HG03095 (cell line): ENCODE measurements around the gene PTPRM.
"Not testable (repeated sequence)": the region's sequence is repeated elsewhere in the genome, so short reads cannot be mapped to it uniquely, and the experiment has no call there.

Experiments
- ATAC-seq: cut with Tn5 transposase; IDR thresholded peaks from one replicate; pipeline ENCODE4 v1.9.1; 2021; ENCODE audit warnings: moderate library complexity; ENCODE audit not compliant: unreplicated experiment

The PTPRM gene

DNA sequence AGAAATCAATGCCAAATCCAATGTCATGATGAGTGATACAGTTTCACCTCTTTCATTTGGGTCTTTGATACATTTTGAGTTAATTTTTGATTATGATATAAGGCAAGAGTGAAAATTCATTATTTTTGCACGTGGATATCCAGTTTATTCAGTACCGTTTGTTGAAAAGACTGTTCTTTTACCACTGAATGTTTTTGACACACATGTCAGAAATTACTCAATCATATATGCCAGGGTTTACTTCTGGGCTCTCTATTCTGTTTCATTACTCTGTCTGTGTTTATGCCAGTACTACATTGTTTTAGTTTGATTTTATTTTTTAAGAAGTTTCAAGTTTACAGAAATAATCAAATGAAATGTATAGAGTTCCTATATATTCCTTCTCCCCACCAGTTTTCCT lies 154.4 kb downstream of the PTPRM start:
- no peak for ATAC-seq

DNA sequence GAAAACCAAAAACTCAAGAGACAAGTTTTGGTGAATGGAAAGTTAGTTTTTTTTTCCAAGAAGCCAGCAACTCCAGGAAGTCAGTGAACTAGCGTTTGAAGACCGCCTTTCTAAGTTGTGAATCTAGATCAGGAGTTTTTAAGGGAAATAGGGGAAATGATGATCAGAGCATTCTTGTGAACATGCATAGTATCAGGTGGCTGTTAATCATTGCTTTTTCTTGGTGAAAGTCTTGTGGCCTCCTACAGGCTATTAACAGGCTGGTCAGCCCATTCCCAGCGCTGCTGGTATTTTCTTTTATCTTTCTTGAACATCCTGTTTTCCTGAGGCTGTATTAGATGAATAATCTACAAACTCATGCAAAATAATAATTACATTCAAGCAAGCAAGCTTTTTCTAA lies 155.8 kb downstream of the PTPRM start:
- no peak for ATAC-seq

DNA sequence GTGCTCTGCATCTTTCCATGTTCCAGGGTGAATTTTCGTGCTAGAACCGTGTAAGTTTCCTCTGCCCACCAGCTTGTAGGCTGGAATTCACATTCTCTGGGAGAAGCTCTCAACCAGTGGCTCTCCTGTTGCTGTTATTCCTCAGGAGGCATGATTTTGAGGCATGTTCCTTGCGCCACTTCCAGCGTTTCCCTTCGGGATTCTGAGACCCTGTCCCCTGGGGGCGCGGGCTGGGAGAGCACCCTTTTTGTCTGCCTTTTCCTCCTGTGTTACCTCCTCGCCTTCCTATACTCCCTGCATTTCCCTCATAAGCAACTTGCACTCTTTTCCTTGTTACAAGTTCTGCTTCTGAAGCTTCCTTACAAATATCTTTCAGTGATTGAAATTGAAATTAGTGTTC lies 156.4 kb downstream of the PTPRM start:
- no peak for ATAC-seq

DNA sequence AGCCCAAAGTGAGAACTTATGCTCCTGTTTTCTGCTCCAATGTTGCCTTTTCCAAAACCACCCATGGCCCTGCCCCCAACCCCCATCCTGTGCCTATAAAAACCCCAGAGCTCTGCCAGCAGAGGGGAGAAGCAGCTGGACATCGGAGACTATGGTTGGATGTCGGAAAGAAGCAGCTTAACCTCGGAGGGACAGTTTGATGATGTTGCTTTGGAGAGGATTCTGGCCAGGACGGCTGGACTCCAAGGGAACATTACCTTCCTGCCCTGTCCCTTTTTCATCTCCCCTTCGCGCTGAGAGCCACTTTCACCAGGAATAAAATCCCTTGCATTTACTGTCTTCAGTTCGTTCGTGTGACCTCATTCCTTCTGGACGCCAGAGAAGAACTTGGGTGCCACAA lies 158.4 kb downstream of the PTPRM start:
- no peak for ATAC-seq

DNA sequence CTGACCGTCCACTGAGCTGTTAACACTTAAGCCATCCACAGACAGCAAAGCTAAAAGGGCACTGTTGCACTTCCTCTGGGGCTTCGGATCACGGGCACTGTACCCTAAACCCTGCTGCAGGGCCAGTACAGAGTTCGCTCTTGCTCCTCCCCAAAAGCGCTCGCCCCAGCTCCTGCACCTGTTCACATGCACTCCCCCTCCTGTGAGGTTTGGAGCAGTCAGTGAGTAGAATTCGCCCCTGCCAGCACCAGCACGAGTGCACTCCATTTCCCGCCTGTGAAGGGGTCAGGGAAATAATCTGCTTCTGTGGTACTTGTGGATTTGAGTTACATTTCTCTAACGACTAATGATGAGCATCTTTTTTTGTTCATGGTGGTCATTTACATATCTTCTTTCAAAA lies 158.8 kb downstream of the PTPRM start:
- ATAC-seq, result no peak

DNA sequence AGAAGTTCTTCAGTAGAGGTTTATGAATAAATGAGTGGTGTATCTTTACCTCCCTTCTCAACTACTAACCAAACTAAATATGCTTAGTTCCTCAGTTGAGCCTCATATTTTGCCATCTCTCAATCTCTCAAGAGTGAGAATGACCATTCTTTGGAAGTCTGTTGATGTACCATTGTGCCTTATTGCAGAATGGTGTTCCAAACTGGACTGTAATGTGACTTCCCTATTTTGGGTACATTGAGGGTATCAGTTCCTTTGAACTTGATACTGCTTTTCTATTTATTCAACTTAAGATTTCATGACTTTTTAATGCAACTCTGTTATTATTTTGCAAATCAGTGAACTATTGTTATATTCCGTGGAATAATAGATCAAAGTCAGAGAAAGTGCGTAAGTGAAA lies 159.4 kb downstream of the PTPRM start:
- no peak for ATAC-seq

DNA sequence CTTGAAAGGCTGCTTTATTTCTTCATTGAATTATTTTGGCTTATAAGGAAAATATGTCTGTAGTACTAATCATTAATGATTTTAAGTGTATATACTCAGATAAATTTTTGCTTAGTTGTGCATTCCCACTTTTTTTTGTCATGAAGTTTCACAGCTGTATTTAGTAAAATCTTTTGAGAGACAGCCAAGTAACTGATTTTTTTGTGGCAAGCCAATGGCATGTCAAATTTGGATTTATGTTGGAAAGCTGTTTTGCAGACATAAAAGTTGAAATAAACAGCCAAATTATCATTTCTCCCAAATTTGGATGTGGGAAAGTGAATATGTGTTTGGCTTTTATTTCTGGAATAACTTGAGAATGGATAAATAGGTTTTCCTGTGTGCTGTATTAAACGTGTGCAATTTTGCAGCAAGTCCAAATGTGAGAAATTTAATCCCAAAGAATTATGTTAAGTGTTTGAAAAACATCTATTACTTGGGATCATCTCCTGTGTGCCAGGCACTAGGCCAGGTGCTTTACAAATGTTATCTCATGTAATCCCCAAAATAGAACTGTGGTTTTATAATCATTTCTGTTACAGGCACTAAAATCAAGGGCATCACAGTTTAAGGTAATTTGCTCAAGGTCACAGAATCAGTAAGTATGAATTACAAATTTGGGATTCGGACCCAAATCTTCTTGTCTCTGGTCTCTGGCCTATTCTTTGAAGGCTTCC lies 160.4 kb downstream of the PTPRM start:
- no peak for ATAC-seq

DNA sequence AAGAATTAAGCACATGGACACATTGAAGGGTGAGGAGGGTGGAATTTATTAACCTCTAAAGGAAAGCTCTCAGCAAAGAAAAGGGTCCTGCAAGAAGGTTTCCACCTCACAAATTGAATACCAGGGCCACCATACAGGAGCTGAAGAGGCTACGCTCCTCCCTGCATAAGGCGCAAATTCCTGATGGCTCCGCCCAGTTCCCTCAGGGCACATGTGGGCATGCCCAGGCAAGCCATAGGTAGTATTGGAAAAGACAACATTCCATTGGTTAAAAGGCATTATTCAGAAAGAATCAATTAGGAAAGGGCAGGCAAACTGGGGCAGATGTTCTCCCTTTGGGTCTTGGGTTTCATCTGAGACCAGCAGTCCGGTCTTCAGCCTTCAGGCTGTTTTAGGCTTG lies 161.2 kb downstream of the PTPRM start:
- no peak for ATAC-seq

DNA sequence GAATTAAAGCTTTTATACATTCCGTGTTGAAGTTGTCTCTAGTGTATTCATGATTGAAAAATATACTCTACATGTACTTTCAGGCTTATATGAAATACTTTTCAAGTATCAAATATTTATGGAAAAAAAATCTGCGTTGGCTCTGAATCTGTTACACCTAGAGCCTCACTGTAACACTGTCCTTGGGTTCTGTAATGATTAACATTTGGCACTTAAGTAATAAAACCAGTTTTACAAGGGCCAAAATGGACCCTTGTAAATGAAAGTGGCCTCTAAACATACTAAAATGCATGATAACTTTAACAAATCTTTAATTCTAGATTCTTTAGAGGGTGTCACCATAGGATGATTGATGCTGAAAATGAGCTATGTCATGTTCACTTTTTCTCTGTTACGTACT lies 162.8 kb downstream of the PTPRM start:
- no peak for ATAC-seq

DNA sequence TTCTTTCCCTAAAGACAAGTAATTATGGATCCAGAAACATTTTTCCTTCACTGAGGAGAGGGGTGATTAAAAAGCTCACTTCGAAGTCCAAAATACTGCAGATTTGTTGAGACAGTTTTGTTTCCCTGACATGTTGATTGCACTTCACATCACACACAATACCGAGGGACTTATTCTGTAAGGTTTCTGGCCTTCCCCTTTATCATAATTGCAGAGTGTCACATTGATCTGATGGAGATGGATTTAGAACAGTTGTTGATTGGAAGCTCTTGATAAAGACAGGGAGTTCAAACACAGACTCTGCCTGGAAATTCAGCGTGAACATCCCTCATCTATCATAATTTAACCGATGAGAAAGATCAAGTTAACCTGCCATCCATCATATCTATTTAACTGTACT lies 163.6 kb downstream of the PTPRM start:
- ATAC-seq, result no peak

DNA sequence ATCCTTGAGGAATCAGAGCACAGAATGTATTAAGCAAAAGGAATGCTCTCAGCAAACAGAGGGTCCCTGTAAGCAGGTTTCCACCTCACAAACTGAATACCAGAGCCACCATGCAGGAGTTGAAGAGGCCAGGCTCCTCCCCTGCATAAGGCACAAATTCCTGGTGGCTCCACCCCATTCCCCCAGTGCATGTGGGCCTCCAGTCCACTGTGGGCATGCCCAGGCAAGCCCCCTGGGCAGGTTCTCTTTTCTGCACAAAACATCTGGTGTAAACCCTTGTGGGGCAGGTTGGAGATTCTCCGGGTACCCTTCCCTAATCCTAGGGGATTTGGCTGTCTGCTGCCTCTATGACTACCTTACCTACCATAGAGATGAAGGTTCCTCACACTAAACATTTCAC lies 166.5 kb downstream of the PTPRM start:
- ATAC-seq, result no peak

DNA sequence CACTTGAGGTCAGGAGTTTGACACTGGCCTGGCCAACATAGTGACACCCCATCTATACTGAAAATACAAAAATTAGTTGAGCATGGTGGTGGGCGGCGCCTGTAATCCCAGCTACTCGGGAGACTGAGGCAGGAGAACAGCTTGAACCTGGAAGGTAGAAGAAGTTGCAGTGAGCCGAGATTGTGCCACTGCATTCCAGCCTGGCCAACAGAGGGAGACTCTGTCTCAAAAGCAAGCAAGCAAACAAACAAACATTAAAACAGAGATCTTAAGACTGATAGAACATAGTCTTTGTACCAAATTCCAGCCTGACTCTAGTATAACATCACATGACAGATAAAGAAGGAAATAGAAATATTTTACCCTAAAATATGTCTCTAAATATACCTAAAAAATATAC lies 168.1 kb downstream of the PTPRM start:
- no peak for ATAC-seq

DNA sequence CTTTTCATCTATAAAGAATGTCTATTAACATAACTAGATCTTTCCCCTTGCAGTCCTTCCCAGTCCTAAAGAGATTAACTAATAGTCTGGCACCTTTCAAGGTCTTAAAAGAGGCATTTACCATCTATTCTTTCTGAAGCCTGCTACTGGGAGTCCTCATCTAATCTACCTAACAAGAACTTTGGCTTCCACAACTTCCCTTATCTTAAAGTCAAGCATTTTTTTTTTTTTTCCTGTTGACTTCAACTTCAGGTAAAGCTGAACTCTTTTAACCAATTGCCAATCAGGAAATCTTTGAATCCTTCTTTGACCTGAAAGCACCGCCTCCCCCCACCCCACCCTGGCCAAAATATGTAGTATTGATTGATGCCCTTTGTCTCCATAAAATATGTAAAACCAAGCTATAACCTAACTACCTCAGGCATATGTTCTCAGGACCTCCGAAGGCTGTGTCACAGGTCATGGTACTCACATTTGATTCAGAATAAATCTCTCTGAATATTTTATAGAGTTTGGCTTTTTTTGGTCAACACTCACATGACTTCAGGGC lies 168.6 kb downstream of the PTPRM start:
- ATAC-seq, result no peak

DNA sequence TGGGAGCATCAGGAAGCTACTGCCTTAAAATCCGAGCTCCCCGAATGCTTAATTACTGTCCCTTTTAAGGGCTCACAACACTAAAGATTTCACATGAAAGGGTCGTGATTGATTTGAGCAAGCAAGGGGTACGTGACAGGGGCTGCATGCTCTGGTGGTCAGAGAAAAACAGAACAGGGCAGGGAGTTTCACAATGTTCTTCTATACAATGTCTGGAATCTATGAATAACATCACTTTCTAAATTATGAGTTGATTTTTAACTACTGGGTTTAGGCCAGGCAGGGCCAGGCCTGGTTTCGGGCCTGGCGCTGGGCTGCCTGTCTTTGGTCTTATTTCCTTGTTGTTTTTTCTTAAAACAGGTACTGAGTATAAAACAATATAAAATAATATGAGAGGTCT lies 169.4 kb downstream of the PTPRM start:
- ATAC-seq, result not testable (repeated sequence)

DNA sequence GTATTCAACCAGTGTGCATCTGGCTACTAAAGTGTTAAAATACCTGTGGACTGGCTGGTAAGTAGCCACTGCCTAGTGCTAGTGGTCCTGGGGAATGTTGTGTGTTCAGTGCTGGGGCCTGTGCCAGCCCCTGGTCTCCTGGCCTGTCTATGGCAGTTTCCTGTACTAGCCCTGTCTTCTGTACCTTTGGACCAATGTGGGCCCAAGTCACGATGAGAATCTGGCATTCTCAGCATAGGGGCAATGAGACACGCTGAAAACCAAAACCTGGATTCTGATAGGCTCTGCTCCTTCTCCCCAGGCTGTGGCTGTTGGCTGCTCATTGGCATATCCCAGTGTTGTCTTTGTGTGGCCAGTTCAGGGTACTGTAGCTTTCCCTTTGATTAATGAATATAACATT lies 170.4 kb downstream of the PTPRM start:
- no peak for ATAC-seq

DNA sequence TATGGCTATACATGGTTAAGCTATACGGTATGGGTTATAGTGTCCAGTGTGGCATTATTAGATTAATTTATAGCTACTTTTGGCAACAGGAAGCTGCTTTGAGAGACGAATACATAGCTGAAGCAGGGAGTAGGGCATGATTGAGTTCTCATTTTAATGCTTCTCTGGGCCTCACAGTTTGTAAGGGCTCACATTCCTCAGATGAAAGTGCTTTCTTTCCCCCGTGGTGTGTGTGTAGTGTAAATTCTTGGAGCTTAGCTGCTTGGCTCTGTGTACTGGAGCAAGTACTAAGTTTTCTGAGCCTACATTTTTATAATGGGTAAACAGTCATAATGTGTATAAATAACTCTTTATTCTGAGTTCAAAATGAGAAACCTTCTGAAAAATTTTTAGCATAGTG lies 173.7 kb downstream of the PTPRM start:
- ATAC-seq, result no peak

DNA sequence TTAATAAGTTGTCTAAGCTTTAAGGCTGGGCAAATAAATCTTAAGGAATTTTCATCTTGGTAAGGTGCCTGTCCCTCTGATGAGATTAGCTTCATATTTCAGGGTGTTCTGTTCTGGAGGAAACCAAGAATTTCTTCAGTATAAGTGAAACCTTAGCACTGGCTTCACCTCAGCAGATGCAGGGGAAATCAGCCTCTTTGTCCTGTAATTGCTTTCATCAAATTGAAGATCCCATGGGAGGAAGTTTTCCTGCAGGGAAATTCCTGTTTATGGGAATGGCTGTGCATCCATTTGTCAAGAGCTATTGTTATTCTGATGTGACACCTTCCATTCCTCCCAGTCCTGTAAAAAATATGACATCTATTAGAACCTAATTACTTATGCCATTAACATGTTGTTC lies 174.5 kb downstream of the PTPRM start:
- no peak for ATAC-seq

DNA sequence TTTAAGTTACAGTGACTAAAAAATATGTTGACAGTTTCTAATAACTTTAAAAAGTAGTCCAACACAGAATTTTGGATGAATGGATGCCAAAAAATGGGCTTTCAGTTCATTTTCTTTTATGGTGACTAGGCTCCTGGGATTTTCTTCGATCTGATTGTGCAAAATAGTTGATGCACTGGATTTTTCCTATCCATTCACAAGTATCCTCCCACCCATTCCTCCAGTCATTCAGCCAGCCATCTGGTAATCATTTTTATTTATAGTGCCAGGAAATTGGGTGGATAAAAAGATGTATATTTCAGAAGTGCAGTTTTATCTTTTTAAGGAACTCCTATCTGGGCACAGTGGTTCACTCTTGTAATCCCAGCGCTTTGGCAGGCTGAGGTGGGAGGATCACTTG lies 175.1 kb downstream of the PTPRM start:
- no peak for ATAC-seq

DNA sequence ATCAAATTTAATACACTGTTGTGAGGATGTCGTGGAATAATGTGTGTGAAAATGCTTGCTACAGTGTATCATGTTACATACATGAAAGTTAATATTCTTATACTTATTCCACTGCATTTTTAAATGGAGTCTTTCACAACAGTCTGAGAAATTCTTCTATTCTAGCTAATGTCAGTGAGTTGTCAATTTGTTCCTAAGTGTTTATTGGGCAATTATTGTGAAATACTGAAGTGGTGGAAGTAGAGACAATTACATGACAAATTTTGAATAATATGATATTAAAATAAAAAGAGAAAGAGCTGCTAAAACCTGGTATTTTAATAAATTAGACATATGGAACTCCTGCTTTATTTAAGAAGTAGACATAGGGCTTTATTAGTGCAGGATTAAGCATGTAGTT lies 176.1 kb downstream of the PTPRM start:
- no peak for ATAC-seq

DNA sequence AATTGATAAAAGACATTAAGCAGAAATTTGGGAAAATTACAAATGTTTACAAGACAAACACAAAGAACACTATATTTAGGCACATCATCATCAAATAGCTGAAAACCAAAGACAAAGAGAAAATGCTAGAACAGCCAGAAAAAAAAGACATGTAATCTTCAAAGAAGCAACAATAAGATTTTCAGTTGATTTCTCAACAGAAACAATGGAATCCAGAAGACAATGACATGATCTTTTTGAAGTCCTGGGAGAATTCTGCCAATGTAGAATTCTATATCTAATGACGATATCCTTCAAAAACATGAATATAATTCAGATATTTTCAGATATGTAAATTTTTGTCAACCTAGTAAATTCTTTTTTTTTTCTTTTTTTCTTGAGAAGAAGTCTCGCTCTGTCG lies 179.0 kb downstream of the PTPRM start:
- no peak for ATAC-seq

DNA sequence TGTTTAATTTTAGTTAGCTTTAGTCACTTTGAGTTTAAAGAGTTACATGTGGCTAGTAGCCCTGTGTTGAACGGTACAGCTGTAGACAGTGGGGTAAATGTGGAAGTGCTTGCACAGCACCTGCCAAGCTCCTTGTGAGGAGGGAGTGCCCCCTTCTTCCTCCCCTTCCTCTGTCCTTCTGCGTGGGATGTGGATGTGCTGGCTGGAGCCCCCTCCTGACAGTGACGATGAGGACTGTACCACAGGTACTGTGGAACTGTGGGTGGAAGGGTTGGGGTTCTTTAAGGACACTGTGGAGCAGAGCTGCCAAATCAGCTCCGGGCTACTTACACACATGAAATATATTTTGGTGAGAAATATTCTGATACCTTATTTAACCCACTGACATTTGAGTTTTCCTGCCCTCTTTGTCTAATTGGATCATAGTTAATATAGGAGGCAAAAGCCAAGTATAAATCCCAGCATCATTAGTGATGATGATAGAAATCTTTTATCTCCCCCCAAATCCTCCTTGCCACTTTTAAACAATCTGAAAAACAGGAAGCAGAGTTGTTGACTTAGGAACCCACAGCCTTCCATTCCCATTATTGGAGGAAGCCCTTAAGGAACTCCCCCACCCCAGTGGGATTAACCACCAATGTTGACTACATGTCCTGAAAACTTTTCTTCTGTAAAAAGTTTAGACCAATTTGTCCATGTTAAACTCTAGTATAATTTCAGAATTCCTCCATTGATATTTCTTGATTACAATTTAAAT lies 181.3 kb downstream of the PTPRM start:
- ATAC-seq, result no peak

DNA sequence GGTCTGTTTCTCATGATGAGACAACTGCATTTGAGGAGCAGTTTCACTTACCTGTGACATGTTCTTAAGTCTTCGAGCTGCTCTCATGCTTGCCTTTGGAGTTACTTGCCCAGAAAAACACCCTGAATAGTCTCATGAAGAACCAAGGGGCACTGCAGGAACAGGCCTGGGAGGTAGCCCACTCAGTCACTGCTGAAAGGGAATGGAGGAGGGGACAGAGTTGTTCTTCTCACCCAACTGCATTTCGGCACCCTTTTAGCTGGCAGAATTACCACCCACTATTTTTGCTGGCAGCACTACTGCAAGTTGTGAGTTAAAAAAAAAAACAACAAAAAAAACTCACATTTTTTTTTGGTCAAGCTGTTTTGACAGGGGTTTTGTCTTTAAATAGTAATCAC lies 181.9 kb downstream of the PTPRM start:
- no peak for ATAC-seq
